ENCODE data around the gene SHF. TPM values are rescaled to one million over a fixed set of nuclear protein-coding genes. Genes with fewer than 3 reads are reported as not detected.

The SHF gene
- total and polyA plus RNA-seq, 2 of the 4 experiments (the other 2 are of a cell fraction): 1.8 to 3.5 TPM

GRCh38 chr15:45163508-45163856 is 24.3 kb downstream of the SHF start:
- Histone ChIP-seq H3K18ac (ENCODE audit: low read depth, low read length) (no peak overlapping the region), H3K36me3 (ENCODE audit: control insufficient read depth, insufficient read depth, low read length) (no peaks in the 10 kb centered on the region), H3K27me3 (ENCODE audit: control insufficient read depth, insufficient read depth, low read length) (no peaks in the 10 kb centered on the region), H3K23ac (ENCODE audit: low read depth, low read length) (no peak overlapping the region), H3K4me1 (ENCODE audit: control insufficient read depth, insufficient read depth, low read length) (peaks cover 8% of the 10 kb centered on the region), H3K9ac (ENCODE audit: low read depth, low read length) (no peak overlapping the region), H4K20me1 (ENCODE audit: insufficient read depth, low read length) (no peaks in the 10 kb centered on the region), H3K79me1 (ENCODE audit: low read depth in 1 of 2, low read length in 2 of 2) (peaks cover 5 to 20% of the 10 kb centered on the region in 2 experiments), H4K8ac (ENCODE audit: low read depth in 2 of 2, low read length in 2 of 2) (peak overlapping the region in 1 of 2 experiments; percentile 34; a peak in 1 of 4 replicates), H2BK15ac (ENCODE audit: low read depth, low read length) (no peak overlapping the region), H3K14ac (replicated peaks; ENCODE audit: low read depth, low read length) (0 out of 2 replicates have a peak overlapping the region, but pooled peaks have one; percentile 21), H3K9me3 (ENCODE audit: control insufficient read depth, insufficient read depth, low read length) (no peaks in the 10 kb centered on the region), H3K4ac (ENCODE audit: low read depth, low read length) (peak overlapping the region; percentile 58; the same call in 1 of the 2 replicates), H2BK20ac (ENCODE audit: low read depth, low read length) (no peak overlapping the region), H3K9me1 (ENCODE audit: insufficient read depth, low read length) (peaks cover 6% of the 10 kb centered on the region), H4K91ac (ENCODE audit: insufficient read depth, low read depth, low read length) (peak overlapping the region; percentile 43; the same call in 1 of the 2 replicates), H2BK5ac (ENCODE audit: low read depth, low read length, poor library complexity, severe bottlenecking) (no peak overlapping the region), H2BK120ac (ENCODE audit: low read depth, low read length) (no peak overlapping the region), H3K27ac (ENCODE audit: insufficient read depth, low read length) (no peak overlapping the region), H2AK5ac (ENCODE audit: low read depth, low read length) (peak overlapping the region; percentile 57), H2AFZ (replicated peaks; ENCODE audit: low read length, poor library complexity) (peak overlapping the region; percentile 86), H3K56ac (ENCODE audit: extremely low read depth, insufficient read depth, low read length) (no peak overlapping the region), H2AK9ac (replicated peaks; ENCODE audit: low read depth, low read length, poor library complexity) (no peak overlapping the region), H3K4me2 (ENCODE audit: low read depth, low read length) (no peak overlapping the region), H4K5ac (ENCODE audit: low read depth, low read length) (no peak overlapping the region), H3K4me3 (ENCODE audit: insufficient read depth, low read depth, low read length) (no peak overlapping the region)
- ChIA-PET POLR2A (ENCODE audit: unreplicated experiment) (interaction anchor here (1.0 kb wide), 1 partner anchor 238 kb away, joined by 3 read pairs; a partner anchor contains a TSS), CTCF (interaction anchor here (0.6 to 3.2 kb wide), 12 partner anchors 34 to 267 kb away, joined by 3 to 27 read pairs (median 4); a partner anchor contains a TSS)
- dilution Hi-C loops (cut with HindIII; ENCODE audit: low sequenced_read_pairs, unreplicated experiment): no loop called here
- intact Hi-C loops (cut with micrococcal nuclease): loop anchor here (1.0 kb wide), 3 partner anchors 37 to 294 kb away; no protein-coding TSS in a partner anchor
- no TSS peak for BruUV-seq (replicated peaks)
- no peak for ATAC-seq (ENCODE audit: low read depth)
- TF ChIP-seq ELK1 (IDR thresholded peaks at IDR 0.05; ENCODE audit: borderline replicate concordance, low read depth, low read length) (no peak), POLR2A (IDR thresholded peaks at IDR 0.05; ENCODE audit: low read depth, low read length) (no peak), MXI1 (IDR thresholded peaks at IDR 0.05; ENCODE audit: borderline replicate concordance, low read depth, low read length) (no peak), MAZ (IDR thresholded peaks at IDR 0.05; ENCODE audit: borderline replicate concordance, low read depth, low read length) (no peak), NFE2L2 (IDR thresholded peaks at IDR 0.05; ENCODE audit: low read depth, low read length) (no peak), RFX5 (IDR thresholded peaks at IDR 0.05; ENCODE audit: low read depth, low read length) (no peak), FOS (IDR thresholded peaks at IDR 0.05; ENCODE audit: low read depth, low read length) (no peak), MAFK (IDR thresholded peaks at IDR 0.05; ENCODE audit: low read depth, low read length) (no peak), SMC3 (IDR thresholded peaks at IDR 0.05; ENCODE audit: low read depth, low read length) (no peak), RAD21 (IDR thresholded peaks at IDR 0.05; ENCODE audit: low read length) (no peak), RCOR1 (IDR thresholded peaks at IDR 0.05; ENCODE audit: insufficient replicate concordance, low read length) (no peak), BHLHE40 (IDR thresholded peaks at IDR 0.05; ENCODE audit: low read depth, low read length) (no peak)
- in situ Hi-C loops (cut with MboI; ENCODE audit: low sequenced_read_pairs): loop anchor here (5.0 kb wide), 1 partner anchor 239 kb away; a partner anchor contains a TSS
- 40% methylated on average over 1 of the region's 9 CpGs; no CpG with 5 or more reads in 1 of the 2 experiments for WGBS, 2 experiments (ENCODE audit: extremely low coverage in 2 of 2, insufficient read length in 1 of 2)
- DNase-seq: no peak
